Effector CD8-positive, alpha-beta T cell (primary cell): ENCODE measurements around the gene SRA1.

Experiments
- DNase-seq: peaks from one replicate; lab custom pipeline; 2025; lab: John Stamatoyannopoulos, UW

The SRA1 gene

GRCh38 chr5:140550147-140551079 lies 6.9 kb downstream of the SRA1 start:
- DNase-seq: no peak

- DNase-seq: no peak
Measured at GRCh38 chr5:140549237-140550144, 7.8 kb downstream of the SRA1 start.

- DNase-seq: no peak
Measured at GRCh38 chr5:140548791-140549190, 8.5 kb downstream of the SRA1 start.

GRCh38 chr5:140548300-140548688 lies 9.0 kb downstream of the SRA1 start:
- no peak for DNase-seq

GRCh38 chr5:140547508-140548299 lies 9.6 kb downstream of the SRA1 start, which contains the start of gene EIF4EBP3:
Gene EIF4EBP3, plus strand, starts transcription at chr5:140547662. Its CDS starts 76 bp downstream, at chr5:140547738.
- DNase-seq: peak; percentile 74

- no peak for DNase-seq
Measured at GRCh38 chr5:140546851-140547507, 10.3 kb downstream of the SRA1 start.

GRCh38 chr5:140545606-140546005 lies 11.7 kb downstream of the SRA1 start:
- no peak for DNase-seq

- no peak for DNase-seq
Measured at GRCh38 chr5:140544986-140545385, 12.3 kb downstream of the SRA1 start.

GRCh38 chr5:140542972-140543371 lies 14.3 kb downstream of the SRA1 start:
- no peak for DNase-seq

- DNase-seq: no peak
Measured at GRCh38 chr5:140540227-140540626, 17.0 kb downstream of the SRA1 start.

GRCh38 chr5:140524003-140524402 lies 33.3 kb downstream of the SRA1 start:
- no peak for DNase-seq

GRCh38 chr5:140513124-140513523 lies 44.1 kb downstream of the SRA1 start:
- no peak for DNase-seq

GRCh38 chr5:140509898-140510297 lies 47.4 kb downstream of the SRA1 start:
- no peak for DNase-seq

- no peak for DNase-seq
Measured at GRCh38 chr5:140502834-140503233, 54.4 kb downstream of the SRA1 start.
